ENCODE results near the gene SOX6. TPM values are rescaled to one million over a fixed set of nuclear protein-coding genes. Genes with fewer than 3 reads are reported as not detected.

Gene SOX6
- total RNA-seq, 1 experiment from 2014 or later = not detected

GRCh38 chr11:16087886-16088285 lies 268.5 kb downstream of the SOX6 start:
- no peaks in the 10 kb centered on the region for H3K9me3 Mint-ChIP-seq
- H3K4me1 Mint-ChIP-seq = peaks cover 6 to 9% of the 10 kb centered on the region in 2 experiments

More at GRCh38 chr11:16087886-16088285, 268.5 kb downstream of the SOX6 start:
- Histone ChIP-seq H2AFZ (ENCODE audit: low read length) (no peak overlapping the region), H3K27me3 (ENCODE audit: insufficient read depth, low read length) (no peaks in the 10 kb centered on the region; the same call in 1 of the 2 replicates), H3K23ac (ENCODE audit: insufficient read length, low read depth, low read length) (no peak overlapping the region), H3K79me1 (ENCODE audit: insufficient read depth, low read depth, low read length, poor library complexity, severe bottlenecking) (no peaks in the 10 kb centered on the region), H2AK5ac (ENCODE audit: insufficient read length, low read length) (no peak overlapping the region), H3K23me2 (ENCODE audit: insufficient read length, low read depth, low read length, poor library complexity, severe bottlenecking) (no peaks in the 10 kb centered on the region), H3T11ph (ENCODE audit: low read length) (no peak overlapping the region), H4K20me1 (ENCODE audit: control insufficient read depth, insufficient read depth, insufficient read length) (no peaks in the 10 kb centered on the region), H3K27ac (ENCODE audit: insufficient read length, low read depth, low read length) (no peak overlapping the region), H3K9me3 (ENCODE audit: control insufficient read depth, low read depth, low read length) (no peaks in the 10 kb centered on the region), H2BK120ac (ENCODE audit: low read depth, low read length, poor library complexity, severe bottlenecking) (no peak overlapping the region), H3K9ac (ENCODE audit: extremely low read depth, insufficient read length, low read length) (no peak overlapping the region), H4K91ac (ENCODE audit: insufficient read length, low read depth, low read length) (no peak overlapping the region), H3K4me1 (ENCODE audit: insufficient read depth, low read length) (no peaks in the 10 kb centered on the region), H3K79me2 (ENCODE audit: insufficient read depth, low read length) (no peaks in the 10 kb centered on the region), H3K4ac (ENCODE audit: low read depth, low read length) (no peak overlapping the region), H3K18ac (ENCODE audit: insufficient read length, low read depth, low read length) (no peak overlapping the region), H4K8ac (replicated peaks; ENCODE audit: insufficient read length, low read depth, low read length) (no peak overlapping the region), H2BK5ac (ENCODE audit: insufficient read length, low read length) (no peak overlapping the region), H4K5ac (ENCODE audit: insufficient read length, low read depth, low read length) (no peak overlapping the region), H3K56ac (ENCODE audit: insufficient read length, low read depth, low read length) (no peak overlapping the region), H3K14ac (ENCODE audit: insufficient read depth, low read length) (no peak overlapping the region), H2BK12ac (ENCODE audit: insufficient read length, low read depth, low read length) (no peak overlapping the region), H3K4me2 (ENCODE audit: insufficient read depth, insufficient read length, low read length) (no peak overlapping the region), H2BK15ac (ENCODE audit: low read depth, low read length) (no peak overlapping the region), H2BK20ac (ENCODE audit: low read depth, low read length, poor library complexity, severe bottlenecking) (no peak overlapping the region)
- H3K4me3 Mint-ChIP-seq = no peak overlapping the region
- H3K27ac Mint-ChIP-seq = no peak overlapping the region
- peaks cover 3% of the 10 kb centered on the region for H3K27me3 Mint-ChIP-seq (ENCODE audit: low read depth)
- TF ChIP-seq CTCF (conservative IDR thresholded peaks at IDR 0.05) = no peak
- no CpG with 5 or more reads among the region's 2 CpGs for WGBS (ENCODE audit: extremely low coverage, insufficient read length, low lambda C conversion rate)
- no peaks in the 10 kb centered on the region for H3K36me3 Mint-ChIP-seq (ENCODE audit: insufficient read depth in 1 of 3, low read depth in 3 of 3)
- DNase-seq = no peak
